Heart left ventricle (tissue), 16 donors: Measurements from ENCODE around the gene ZNF304. TPM values are rescaled to one million over a fixed set of nuclear protein-coding genes. Genes with fewer than 3 reads are reported as not detected.

ENCODE experiments used
- ATAC-seq, 4 donors: fragments of 200-7000 bp; cut with Tn5 transposase; one replicate each; pipeline ENCODE4 v1.9.1; 2020 to 2022; ENCODE audit warnings: moderate library complexity in 4 of 4, mild to moderate bottlenecking in 3 of 4, moderate number of reproducible peaks in 1 of 4
- DNase-seq, 5 donors: peaks; one replicate each; pipeline ENCODE4 v3.0.0-alpha.2; 2020
- H3K27ac ChIP-seq, 12 donors: fragments of 200-600 bp; sonication (generic) in 4 of 12; one replicate each; pipeline versions ENCODE4 v1.5.0 to v1.8.0; 2016 to 2022; ENCODE audit warnings: mild to moderate bottlenecking in 2 of 12
- H3K27me3 ChIP-seq, 9 donors: fragments of 200-600 bp; sonication (generic) in 2 of 9; one replicate each; pipeline versions ENCODE4 v1.5.1 to v1.8.0; 2016 to 2022; ENCODE audit warnings: mild to moderate bottlenecking in 3 of 9
- H3K36me3 ChIP-seq, 9 donors: fragments of 200-600 bp; sonication (generic) in 2 of 9; one replicate each; pipeline versions ENCODE4 v1.5.0 to v1.8.0; 2018 to 2022; ENCODE audit warnings: mild to moderate bottlenecking in 2 of 9
- H3K4me1 ChIP-seq, 12 donors: fragments of 200-600 bp; sonication (generic) in 4 of 12; one replicate each; pipeline versions ENCODE4 v1.5.0 to v1.8.0; 2016 to 2022; ENCODE audit warnings: mild to moderate bottlenecking in 3 of 12
- H3K4me3 ChIP-seq, 12 donors: fragments of 200-600 bp; sonication (generic) in 4 of 12; one replicate each; pipeline versions ENCODE4 v1.5.0 to v1.8.0; 2017 to 2022; ENCODE audit warnings: mild to moderate bottlenecking in 9 of 12, moderate library complexity in 4 of 12
- H3K9me3 ChIP-seq, 12 donors: fragments of 200-600 bp; sonication (generic) in 4 of 12; one replicate each; pipeline versions ENCODE4 v1.5.0 to v1.8.0; 2016 to 2022; ENCODE audit warnings: mild to moderate bottlenecking in 1 of 12
- CTCF ChIP-seq, 12 donors: fragments of 200-600 bp; sonication (generic) in 4 of 12; IDR thresholded peaks; one replicate each; pipeline versions ENCODE4 v1.5.0 to v1.8.0; 2018 to 2022; ENCODE audit warnings: antibody characterized with exemption in 12 of 12, mild to moderate bottlenecking in 5 of 12
- POLR2A ChIP-seq, 2 donors: fragments of 450-650 bp; IDR thresholded peaks; one replicate each; pipeline ENCODE4 v1.6.1; 2017; ENCODE audit warnings: antibody characterized with exemption in 2 of 2, mild to moderate bottlenecking in 2 of 2, moderate library complexity in 2 of 2
- WGBS, 4 donors: extraction: QIAGEN DNeasy Blood & Tissue Kit in 2 of 4; methylation state at CpG; one replicate each; pipeline versions ENCODE4 v1.1.5 to v1.1.7; 2013 to 2018; 5-methylcytosine and 5-hydroxymethylcytosine counted together
- intact Hi-C, 10 donors: fragments of 100-400 bp; cut with DNase I; formaldehyde crosslinking; loops; one replicate each; pipeline versions ENCODE4 v1.11.1 to v1.14.2; 2022
- polyA plus RNA-seq, 2 donors: library from polyadenylated mRNA; stranded (reverse); fragments of 200-250 nt; gene quantifications; one replicate each; pipeline ENCODE4 v1.2.3, GENCODE V29; 2013
- total RNA-seq, 9 donors: library from RNA; depleted of rRNA in 2 of 9; stranded (reverse); fragments of >200 nt in 2 of 9; fragmentation: NEBNext Ultra II Directional in 3 of 9; extraction: Animal tissue kit (Norgen Biotek cat#: 25700) in 3 of 9; gene quantifications; one replicate each; pipeline versions ENCODE4 v1.1.0 to v1.2.4, GENCODE V29; 2016 to 2023
- donor health status: ischemic (EF 13 %, LVEDD 7.1; RV severe dilation, severe dysfunction).
- donor health status: healthy with polysubstance abuse.
- donor health status: DM: no; HTN: yes; CAD: no.
- donor health status: DM: no; HTN: no; CAD: no.
- donor health status: ischemic (EF 25% LVEDD 6.9; RV normal size, moderate dysfunction).
- donor health status: ischemic (EF 25% LVEDD 5.7; RV mildly dilated, moderate dysfunction).
- donor health status: healthy.
- donor health status: DM: yes; HTN: yes; CAD: no.
- donor health status: ischemic (EF 35%, LVEDD 5.7; RV mildly dilated, moderate dysfunction).
- donor health status: nonischemic (EF 11% LVEDD 7.7; RV severe dilation, severe dysfunction).
- donor health status: DM: yes; HTN: yes; CAD: no.
- donor health status: PGD.
- donor health status: ischemic (EF 29% LVEDD 5.4; RV normal size, mild dysfunction).
- donor health status: nonischemic (EF 23%, LVEDD 6.1; RV moderate dilation, normal function).

Gene ZNF304
- total and polyA plus RNA-seq, 11 donors, result 2.7 to 14.5 (median 8.9) TPM

DNA sequence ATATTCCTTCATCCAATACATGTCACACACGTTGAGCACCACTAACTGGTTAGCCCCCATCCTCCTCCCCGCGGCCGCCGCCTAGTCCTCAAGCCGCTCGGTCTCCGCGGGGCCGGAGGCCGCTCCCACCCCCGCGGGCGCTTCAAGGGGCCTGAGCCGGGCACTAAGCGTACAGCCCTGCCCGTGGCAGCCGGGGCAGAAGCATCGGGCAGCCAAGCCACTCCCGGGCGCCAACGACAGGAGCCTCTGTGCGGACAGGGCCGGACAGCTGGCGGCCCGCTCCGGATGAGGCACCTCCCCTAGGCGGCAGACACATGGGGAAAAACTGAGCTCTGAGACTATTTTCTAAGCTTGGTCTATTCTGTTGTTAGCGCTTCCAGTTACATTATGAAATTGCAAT is 33.6 kb upstream of the ZNF304 start:
- peaks cover 0 to 24% (median 18%) of the 10 kb centered on the region in 12 donors for H3K4me1 ChIP-seq
- DNase-seq (peak in 1 of 5 donors; percentile 37), ATAC-seq (peak in 3 of 4 donors; percentile 20 to 23 (median 23))
- TF ChIP-seq CTCF (IDR thresholded peaks at IDR 0.05) (peak in 1 of 12 donors; percentile 7), POLR2A (IDR thresholded peaks at IDR 0.05) (no peak)
- H3K9me3 ChIP-seq, result no peaks in the 10 kb centered on the region
- WGBS, 4 donors, result 6 to 16% (median 8%) methylated on average over 29 of the region's 29 CpGs
- peaks cover 0 to 28% (median 0%) of the 10 kb centered on the region in 9 donors for H3K27me3 ChIP-seq
- intact Hi-C loops, result loop anchor here in 1 of 10 donors (5.0 kb wide), 1 partner anchor 35 kb away; the partner anchor contains the start of gene ZNF460
- H3K27ac ChIP-seq, result peak overlapping the region in 2 of 12 donors; percentile 11 to 23
- no peaks in the 10 kb centered on the region for H3K36me3 ChIP-seq
- peak overlapping the region in 9 of 12 donors; percentile 27 to 42 (median 38) for H3K4me3 ChIP-seq

DNA sequence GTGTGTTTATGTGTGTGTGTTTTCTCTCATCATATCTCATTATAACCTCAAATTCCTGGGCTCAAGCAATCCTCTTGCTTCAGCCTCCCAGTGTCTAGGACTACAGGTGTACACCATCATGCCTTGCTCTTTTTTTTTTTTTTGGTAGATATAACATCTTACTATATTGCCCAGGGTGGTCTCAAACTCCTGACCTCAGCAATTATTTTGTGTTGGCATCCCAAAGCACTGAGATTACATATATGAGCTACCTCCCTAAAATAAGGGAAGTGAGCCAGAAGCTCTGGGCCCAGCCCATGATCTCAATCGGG is 31.2 kb upstream of the ZNF304 start:
- WGBS, 4 donors, result 0 to 2% (median 1%) methylated on average over 1 of the region's 1 CpG
- intact Hi-C loops, result loop anchor here in 8 of 10 donors (1.0 to 5.0 kb wide), 8 partner anchors 31 to 71 kb away; partner anchors contain the start of genes ZNF460 (in 3 of the 8), TRAPPC2B (in 2 of the 8), ZNF547 (in 2 of the 8) and ZNF304 (in 1 of the 8)

DNA sequence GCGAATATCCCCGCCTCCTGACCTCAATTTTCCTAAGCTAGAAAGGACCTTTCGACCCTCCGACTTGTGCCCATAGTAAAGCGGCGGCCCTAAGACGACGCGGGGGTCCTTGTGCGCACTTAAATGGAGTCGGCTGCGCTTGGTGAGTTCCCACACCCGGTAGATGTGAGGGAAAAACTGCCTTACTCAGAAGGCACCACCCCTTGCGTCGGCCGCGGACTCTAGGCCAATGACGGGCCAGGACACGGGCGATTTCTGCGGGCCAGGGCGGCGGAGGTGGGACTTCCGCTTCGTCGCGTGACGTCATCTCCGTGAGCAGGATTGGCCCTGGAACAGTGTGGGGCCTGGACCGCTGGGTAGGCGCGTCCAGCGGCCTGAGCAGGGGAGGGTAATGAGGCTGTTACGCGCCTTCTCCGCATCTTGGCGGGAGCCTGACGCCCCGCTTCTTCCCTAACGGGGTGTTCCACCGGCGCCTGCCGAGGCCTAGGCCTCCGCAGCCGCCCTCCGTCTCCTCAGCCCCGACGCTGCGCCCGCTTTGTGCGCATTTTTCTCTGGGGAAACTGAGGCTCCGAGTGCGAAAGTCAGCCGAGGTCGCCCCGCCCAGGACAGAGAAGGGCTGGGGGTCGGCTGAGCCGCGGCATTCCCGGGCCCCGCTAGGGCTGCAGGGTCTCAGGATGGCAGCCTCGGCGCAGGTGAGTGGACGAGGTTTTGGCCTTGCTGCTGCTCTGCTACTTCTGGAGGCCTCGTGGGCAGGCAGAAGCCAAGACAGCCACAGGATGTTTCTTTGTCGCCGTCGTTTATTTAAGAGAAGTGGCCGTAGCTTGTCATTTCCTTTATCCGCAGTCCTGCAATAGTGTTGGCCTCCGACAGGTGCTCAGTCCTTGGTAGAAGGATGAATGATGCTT is 30.6 kb upstream of the ZNF304 start, which contains the start of gene ZNF543:
TSS of gene ZNF543 (plus strand) at position 293 of the 905 bp plus-strand sequence. CDS start at position 675, 382 bp downstream.
- peaks cover 0 to 28% (median 0%) of the 10 kb centered on the region in 9 donors for H3K27me3 ChIP-seq
- H3K9me3 ChIP-seq, result peaks cover 0 to 19% (median 0%) of the 10 kb centered on the region in 12 donors
- ATAC-seq (peak; percentile 99 to 100 (median 100)), DNase-seq (peak; percentile 97 to 98 (median 98))
- no peak for TF ChIP-seq CTCF (IDR thresholded peaks at IDR 0.05)
- TF ChIP-seq POLR2A (IDR thresholded peaks at IDR 0.05), result peak; percentile 65 to 90
- H3K4me3 ChIP-seq, result peak within 1 kb of the TSS; percentile 74 to 96 (median 87)
- intact Hi-C loops, result loop anchor here in 7 of 10 donors (1.0 to 5.0 kb wide), 8 partner anchors 31 to 70 kb away; partner anchors contain the start of genes TRAPPC2B (in 2 of the 7), ZNF460 (in 2 of the 7), ZNF547 (in 2 of the 7) and ZNF304 (in 1 of the 7)
- 0 to 1% (median 1%) methylated on average over 38 to 71 of the region's 71 CpGs for WGBS, 4 donors
- peak within 1 kb of the TSS; percentile 66 to 96 (median 91) for H3K27ac ChIP-seq
- peaks cover 0 to 33% (median 20%) of the 10 kb centered on the region in 12 donors for H3K4me1 ChIP-seq
- H3K36me3 ChIP-seq, result peaks cover 0 to 26% (median 21%) of the 10 kb centered on the region in 9 donors

More for the DNA sequence above, 31.2 kb upstream of the ZNF304 start:
- Histone ChIP-seq H3K4me3 (peak overlapping the region; percentile 74 to 96 (median 87)), H3K27me3 (peaks cover 0 to 28% (median 0%) of the 10 kb centered on the region in 9 donors), H3K9me3 (peaks cover 0 to 12% (median 0%) of the 10 kb centered on the region in 12 donors), H3K27ac (peak overlapping the region; percentile 66 to 96 (median 91)), H3K4me1 (peaks cover 0 to 33% (median 20%) of the 10 kb centered on the region in 12 donors), H3K36me3 (peaks cover 0 to 20% (median 15%) of the 10 kb centered on the region in 9 donors)
- DNase-seq, result no peak
- ATAC-seq, result peak; percentile 7 to 14 (median 12)
- TF ChIP-seq CTCF (IDR thresholded peaks at IDR 0.05) (no peak), POLR2A (IDR thresholded peaks at IDR 0.05) (no peak)
